ENCODE results near the gene RAB3C. TPM values are rescaled to one million over a fixed set of nuclear protein-coding genes. Genes with fewer than 3 reads are reported as not detected.

The RAB3C gene
- total RNA-seq, 4 donors from 2014 or later = 0.09 to 0.38 (median 0.21) TPM; not detected in 1

- Histone ChIP-seq H3K27me3 (no peaks in the 10 kb centered on the region), H3K9me3 (no peaks in the 10 kb centered on the region), H3K4me3 (no peak overlapping the region), H3K36me3 (no peaks in the 10 kb centered on the region), H3K27ac (no peak overlapping the region), H3K4me1 (no peaks in the 10 kb centered on the region)
- no peak for TF ChIP-seq POLR2A (IDR thresholded peaks at IDR 0.05)
- TF ChIP-seq, protein P1, sequence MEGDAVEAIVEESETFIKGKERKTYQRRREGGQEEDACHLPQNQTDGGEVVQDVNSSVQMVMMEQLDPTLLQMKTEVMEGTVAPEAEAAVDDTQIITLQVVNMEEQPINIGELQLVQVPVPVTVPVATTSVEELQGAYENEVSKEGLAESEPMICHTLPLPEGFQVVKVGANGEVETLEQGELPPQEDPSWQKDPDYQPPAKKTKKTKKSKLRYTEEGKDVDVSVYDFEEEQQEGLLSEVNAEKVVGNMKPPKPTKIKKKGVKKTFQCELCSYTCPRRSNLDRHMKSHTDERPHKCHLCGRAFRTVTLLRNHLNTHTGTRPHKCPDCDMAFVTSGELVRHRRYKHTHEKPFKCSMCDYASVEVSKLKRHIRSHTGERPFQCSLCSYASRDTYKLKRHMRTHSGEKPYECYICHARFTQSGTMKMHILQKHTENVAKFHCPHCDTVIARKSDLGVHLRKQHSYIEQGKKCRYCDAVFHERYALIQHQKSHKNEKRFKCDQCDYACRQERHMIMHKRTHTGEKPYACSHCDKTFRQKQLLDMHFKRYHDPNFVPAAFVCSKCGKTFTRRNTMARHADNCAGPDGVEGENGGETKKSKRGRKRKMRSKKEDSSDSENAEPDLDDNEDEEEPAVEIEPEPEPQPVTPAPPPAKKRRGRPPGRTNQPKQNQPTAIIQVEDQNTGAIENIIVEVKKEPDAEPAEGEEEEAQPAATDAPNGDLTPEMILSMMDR (IDR thresholded peaks at IDR 0.05) = no peak
- 91 to 95% methylated on average over 2 of the region's 2 CpGs for WGBS, 2 donors
- no peak for DNase-seq
- intact Hi-C loops (cut with DNase I) = no loop called here
Measured at GRCh38 chr5:58724992-58725391, 142.1 kb downstream of the RAB3C start.

- Histone ChIP-seq H3K27ac (no peak overlapping the region), H3K4me3 (no peak overlapping the region), H3K36me3 (no peaks in the 10 kb centered on the region), H3K27me3 (no peaks in the 10 kb centered on the region), H3K4me1 (no peaks in the 10 kb centered on the region), H3K9me3 (no peaks in the 10 kb centered on the region)
- intact Hi-C loops (cut with DNase I) = no loop called here
- 35 to 52% methylated on average over 1 of the region's 1 CpG for WGBS, 2 donors
- DNase-seq = no peak
- TF ChIP-seq, protein P1 (IDR thresholded peaks at IDR 0.05) = no peak
- no peak for TF ChIP-seq POLR2A (IDR thresholded peaks at IDR 0.05)
Measured at GRCh38 chr5:58731641-58732040, 148.8 kb downstream of the RAB3C start.

DNA sequence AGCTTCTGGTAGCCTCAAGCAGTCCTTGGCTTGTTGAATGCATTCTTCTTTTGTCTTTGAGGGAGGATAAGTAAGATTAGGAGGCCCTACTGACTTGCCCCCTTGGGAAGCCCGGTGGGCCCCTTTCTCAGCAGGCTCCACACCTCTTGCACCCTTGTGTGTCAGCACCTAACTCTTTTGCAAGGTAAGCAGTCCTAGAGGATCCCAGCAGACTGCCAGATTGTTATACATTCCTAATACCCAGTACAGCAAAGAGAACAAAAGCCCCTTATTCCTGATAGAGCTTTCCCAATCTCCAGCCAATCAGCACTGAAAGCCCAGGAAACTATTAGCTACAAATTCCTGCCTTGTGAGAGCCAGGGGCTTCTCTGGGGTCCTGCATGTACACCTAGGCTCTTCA, 152.8 kb downstream of the RAB3C start:
- DNase-seq = no peak
- H3K27ac ChIP-seq = no peak overlapping the region
- no peaks in the 10 kb centered on the region for H3K36me3 ChIP-seq
- no peaks in the 10 kb centered on the region for H3K4me1 ChIP-seq
- intact Hi-C loops (cut with DNase I) = no loop called here
- WGBS, 2 donors = 46 to 75% methylated on average over 1 of the region's 1 CpG
- H3K4me3 ChIP-seq = no peak overlapping the region
- H3K27me3 ChIP-seq = no peaks in the 10 kb centered on the region
- no peak for TF ChIP-seq POLR2A (IDR thresholded peaks at IDR 0.05)
- TF ChIP-seq, protein P1 (IDR thresholded peaks at IDR 0.05) = no peak
- no peaks in the 10 kb centered on the region for H3K9me3 ChIP-seq

- Histone ChIP-seq H3K4me3 (no peak overlapping the region), H3K4me1 (no peaks in the 10 kb centered on the region), H3K9me3 (no peaks in the 10 kb centered on the region), H3K27me3 (no peaks in the 10 kb centered on the region), H3K27ac (no peak overlapping the region), H3K36me3 (no peaks in the 10 kb centered on the region)
- 82 to 84% methylated on average over 5 of the region's 5 CpGs for WGBS, 2 donors
- intact Hi-C loops (cut with DNase I) = no loop called here
- DNase-seq = no peak
- TF ChIP-seq, protein P1 (IDR thresholded peaks at IDR 0.05) = no peak
- no peak for TF ChIP-seq POLR2A (IDR thresholded peaks at IDR 0.05)
Measured at GRCh38 chr5:58736214-58736613, 153.3 kb downstream of the RAB3C start.

DNA sequence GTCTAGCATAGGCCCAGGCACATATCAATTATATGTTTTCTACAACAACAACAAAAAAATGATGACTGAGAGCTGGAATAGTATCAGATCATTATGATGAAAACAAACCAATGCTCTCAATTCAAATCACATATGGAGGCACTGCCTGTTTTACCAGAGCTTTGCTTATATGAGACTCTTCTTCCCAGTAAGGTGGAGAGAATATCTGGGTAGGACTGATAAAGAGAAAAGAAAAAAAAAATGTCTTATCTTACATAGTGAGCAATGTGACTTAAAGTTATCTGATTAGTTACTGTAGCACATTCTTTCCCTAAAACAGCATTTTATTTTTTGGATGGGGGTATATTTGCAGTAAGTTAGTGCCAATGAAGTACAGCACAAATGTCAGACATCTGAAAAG, 154.8 kb downstream of the RAB3C start:
- Histone ChIP-seq H3K4me3 (no peak overlapping the region), H3K27ac (no peak overlapping the region), H3K36me3 (no peaks in the 10 kb centered on the region), H3K4me1 (no peaks in the 10 kb centered on the region), H3K27me3 (no peaks in the 10 kb centered on the region), H3K9me3 (no peaks in the 10 kb centered on the region)
- no peak for DNase-seq
- no peak for TF ChIP-seq POLR2A (IDR thresholded peaks at IDR 0.05)
- TF ChIP-seq, protein P1 (IDR thresholded peaks at IDR 0.05) = no peak
- intact Hi-C loops (cut with DNase I) = no loop called here
